Spleen (tissue), 11 donors: ENCODE measurements around the gene GNAZ. TPM values are rescaled to one million over a fixed set of nuclear protein-coding genes. Genes with fewer than 3 reads are reported as not detected.
A peak's percentile ranks its signal among the peaks of the same experiment; 100 is the strongest.

Experiments
- DNase-seq: peaks from one replicate; pipeline ENCODE4 v3.0.0-alpha.2; 2020
- H3K27ac ChIP-seq, 8 donors: fragments of 200-600 bp; sonication (generic) in 7 of 8; 1 replicate in 4 of 8; 2 replicates in 4 of 8; pipeline versions ENCODE4 v1.5.0 to v1.8.0; 2016 to 2021; ENCODE audit warnings: inconsistent platforms in 4 of 8, mild to moderate bottlenecking in 4 of 8, moderate library complexity in 1 of 8
- H3K27me3 ChIP-seq, 7 donors: fragments of 200-600 bp; sonication (generic) in 6 of 7; replicated peaks in 1 of 7; 1 replicate in 4 of 7; 2 replicates in 3 of 7; pipeline versions ENCODE4 v1.5.0 to v1.8.0; 2016 to 2021; ENCODE audit warnings: inconsistent platforms in 3 of 7, mild to moderate bottlenecking in 1 of 7
- H3K36me3 ChIP-seq, 6 donors: fragments of 200-600 bp; sonication (generic) in 5 of 6; 1 replicate in 4 of 6; 2 replicates in 2 of 6; pipeline versions ENCODE4 v1.5.0 to v1.8.0; 2016 to 2021; ENCODE audit warnings: inconsistent platforms in 2 of 6
- H3K4me1 ChIP-seq, 6 donors: fragments of 200-600 bp; sonication (generic) in 5 of 6; 1 replicate in 3 of 6; 2 replicates in 3 of 6; pipeline versions ENCODE4 v1.5.0 to v1.8.0; 2016 to 2021; ENCODE audit warnings: inconsistent platforms in 3 of 6
- H3K4me3 ChIP-seq, 8 donors: fragments of 200-600 bp; sonication (generic) in 7 of 8; 1 replicate in 4 of 8; 2 replicates in 4 of 8; pipeline versions ENCODE4 v1.5.0 to v1.8.0; 2016 to 2021; ENCODE audit warnings: inconsistent platforms in 4 of 8, mild to moderate bottlenecking in 4 of 8, moderate library complexity in 2 of 8
- H3K9me3 ChIP-seq, 8 donors: fragments of 200-600 bp; sonication (generic) in 7 of 8; 1 replicate in 4 of 8; 2 replicates in 4 of 8; pipeline versions ENCODE4 v1.5.0 to v1.8.0; 2016 to 2021; ENCODE audit warnings: inconsistent platforms in 4 of 8
- CTCF ChIP-seq, 11 experiments: fragments of 200-600 bp in 7 of 11; fragments of 450-650 bp in 4 of 11; sonication (generic) in 4 of 11; IDR thresholded peaks in 8 of 11; conservative IDR thresholded peaks in 3 of 11; 1 replicate in 7 of 11; 2 replicates in 4 of 11; pipeline versions ENCODE4 v1.4.0 to v1.8.0; 2016 to 2021; ENCODE audit warnings: antibody characterized with exemption in 11 of 11, inconsistent platforms in 4 of 11, mild to moderate bottlenecking in 1 of 11
- POLR2A ChIP-seq, 3 donors: fragments of 450-650 bp; IDR thresholded peaks; one replicate each; pipeline ENCODE4 v1.5.1; 2017; ENCODE audit warnings: antibody characterized with exemption in 3 of 3, mild to moderate bottlenecking in 1 of 3
- POLR2AphosphoS5 ChIP-seq, 3 donors: sonication (generic); formaldehyde crosslinking; IDR thresholded peaks; one replicate each; pipeline ENCODE4 v1.5.1; 2017; ENCODE audit warnings: antibody characterized with exemption in 3 of 3
- WGBS, 5 donors: extraction: QIAGEN DNeasy Blood & Tissue Kit in 3 of 5; methylation state at CpG; one replicate each; pipeline versions ENCODE4 v1.1.5 to v1.1.7; 2013 to 2018; 5-methylcytosine and 5-hydroxymethylcytosine counted together
- intact Hi-C: fragments of 100-400 bp; cut with DNase I; formaldehyde crosslinking; loops from one replicate; pipeline ENCODE4 v1.15.0; 2023; ENCODE audit warnings: low total_unique reads
- polyA plus RNA-seq, 3 donors: library from polyadenylated mRNA; stranded (reverse); fragments of 200-250 nt; gene quantifications; one replicate each; pipeline ENCODE4 v1.2.1, GENCODE V29; 2013
- total RNA-seq, 7 donors: library from RNA; depleted of rRNA in 3 of 7; stranded (reverse); fragments of >200 nt in 3 of 7; fragmentation: NEBNext Ultra II Directional in 4 of 7; extraction: Animal tissue kit (Norgen Biotek cat#: 25700) in 4 of 7; gene quantifications; one replicate each; pipeline versions ENCODE4 v1.1.0 to v1.2.1, GENCODE V29; 2016 to 2021
- donor health status: healthy with polysubstance abuse.
- donor health status: DM: no; HTN: no; CAD: no; lungs with moderate emphysema.
- donor health status: DM: no; HTN: no; CAD: no.
- donor health status: Bipolar disorder and iron deficiency.
- donor health status: healthy.
- donor health status: DM: no; HTN: no; CAD: no.
- donor health status: DM: yes; HTN: yes; CAD: no.

Gene GNAZ
- total and polyA plus RNA-seq, 10 donors, result 2.3 to 11.8 (median 6.8) TPM

- Histone ChIP-seq H3K4me1 (peaks cover 12 to 49% (median 26%) of the 10 kb centered on the region in 6 donors), H3K4me3 (no peak overlapping the region), H3K9me3 (no peaks in the 10 kb centered on the region), H3K27ac (peak overlapping the region in 6 of 8 donors; percentile 35 to 83 (median 70)), H3K36me3 (peaks cover 0 to 11% (median 0%) of the 10 kb centered on the region in 6 donors), H3K27me3 (no peaks in the 10 kb centered on the region)
- intact Hi-C loops, result no loop called here
- whole genome bisulfite sequencing, 5 donors, result 79 to 91% (median 86%) methylated on average over 5 to 6 of the region's 6 CpGs
- TF ChIP-seq CTCF (IDR thresholded peaks at IDR 0.05 in 8 of 11, conservative IDR thresholded peaks at IDR 0.05 in 3 of 11), result no peak
- TF ChIP-seq POLR2A (IDR thresholded peaks at IDR 0.05), result no peak
- no peak for TF ChIP-seq POLR2AphosphoS5 (IDR thresholded peaks at IDR 0.05)
- DNase-seq, result no peak
Measured at GRCh38 chr22:23099531-23099804, 29.1 kb downstream of the GNAZ start.

GRCh38 chr22:23100124-23100801, 29.9 kb downstream of the GNAZ start:
- TF ChIP-seq POLR2A (IDR thresholded peaks at IDR 0.05) (no peak), CTCF (IDR thresholded peaks at IDR 0.05 in 8 of 11, conservative IDR thresholded peaks at IDR 0.05 in 3 of 11) (no peak), POLR2AphosphoS5 (IDR thresholded peaks at IDR 0.05) (no peak)
- intact Hi-C loops, result no loop called here
- WGBS, 5 donors, result 83 to 89% (median 88%) methylated on average over 4 to 7 of the region's 7 CpGs
- Histone ChIP-seq H3K27ac (peak overlapping the region in 1 of 8 donors; percentile 83), H3K9me3 (no peaks in the 10 kb centered on the region), H3K27me3 (no peaks in the 10 kb centered on the region), H3K4me1 (peaks cover 12 to 49% (median 26%) of the 10 kb centered on the region in 6 donors), H3K4me3 (no peak overlapping the region), H3K36me3 (peaks cover 0 to 10% (median 0%) of the 10 kb centered on the region in 6 donors)
- no peak for DNase-seq

GRCh38 chr22:23101524-23101923, 31.2 kb downstream of the GNAZ start:
- 82 to 93% (median 89%) methylated on average over 2 to 3 of the region's 3 CpGs for WGBS, 5 donors
- no peak for DNase-seq
- intact Hi-C loops, result no loop called here

More at GRCh38 chr22:23101524-23101923, 31.2 kb downstream of the GNAZ start:
- no peak for TF ChIP-seq POLR2AphosphoS5 (IDR thresholded peaks at IDR 0.05)
- TF ChIP-seq POLR2A (IDR thresholded peaks at IDR 0.05), result no peak
- TF ChIP-seq CTCF (IDR thresholded peaks at IDR 0.05 in 8 of 11, conservative IDR thresholded peaks at IDR 0.05 in 3 of 11), result no peak
- no peaks in the 10 kb centered on the region for H3K36me3 ChIP-seq
- H3K4me1 ChIP-seq, result peaks cover 12 to 49% (median 26%) of the 10 kb centered on the region in 6 donors
- no peaks in the 10 kb centered on the region for H3K27me3 ChIP-seq
- H3K9me3 ChIP-seq, result no peaks in the 10 kb centered on the region
- H3K27ac ChIP-seq, result no peak overlapping the region
- no peak overlapping the region for H3K4me3 ChIP-seq
